GM12878 (cell line): ENCODE measurements around the gene MFAP4. TPM values are rescaled to one million over a fixed set of nuclear protein-coding genes. Genes with fewer than 3 reads are reported as not detected.

Source experiments
- ATAC-seq: fragments of 200-7000 bp; cut with Tn5 transposase; 3 replicates; pipeline ENCODE4 v1.9.1; 2020; ENCODE audit warnings: mild to moderate bottlenecking, moderate library complexity
- BruUV-seq: library from RNA; stranded (reverse); fragments of 400-500 nt; replicated peaks from 2 replicates; lab custom pipeline; 2021; lab: Mats Ljungman, UMichigan
- CTCF ChIA-PET: fragments of 300-600 bp; sonication (Branson Sonifier 250); formaldehyde crosslinking; extraction: SDS; loops from one replicate; lab custom pipeline; 2021; ENCODE audit warnings: inconsistent platforms; lab: Yijun Ruan, JAX
- POLR2A ChIA-PET: fragments of 350-600 bp; formaldehyde crosslinking; extraction: SDS; loops from one replicate; lab custom pipeline; 2021; ENCODE audit warnings: inconsistent platforms; lab: Charles Lee
- RAD21 ChIA-PET: fragments of 300-600 bp; sonication (Branson Sonifier 250); formaldehyde crosslinking; loops from one replicate; lab custom pipeline; 2023; ENCODE audit warnings: antibody characterized with exemption; ENCODE audit not compliant: unreplicated experiment; lab: Charles Lee
- SMC1A ChIA-PET: fragments of 300-600 bp; sonication (Branson Sonifier 250); formaldehyde crosslinking; loops from one replicate; lab custom pipeline; 2023; ENCODE audit not compliant: unreplicated experiment, uncharacterized antibody; lab: Charles Lee
- DNase-seq: peaks from one replicate; pipeline ENCODE4 v3.0.0-alpha.2; 2011; ENCODE audit warnings: low read depth, low spot score
- FAIRE-seq: peaks from 3 replicates; lab custom pipeline; 2011; peaks lifted over from hg19 to GRCh38; lab: Jason Lieb, UNC
- H2AFZ ChIP-seq: 2 replicates; pipeline ENCODE4 v1.6.0; 2011; ENCODE audit warnings: low read depth, low read length, control low read depth; ENCODE audit not compliant: control insufficient read depth
- H3K27ac ChIP-seq: 2 replicates; pipeline ENCODE4 v1.5.1; 2011; ENCODE audit warnings: control low read depth; ENCODE audit not compliant: control insufficient read depth, insufficient read depth
- H3K27me3 ChIP-seq, 2 experiments: replicated peaks in 1 of 2; 2 replicates each; pipeline versions ENCODE4 v1.6.0 to v1.6.1; 2011; ENCODE audit warnings: low read length in 1 of 2; ENCODE audit not compliant: control insufficient read depth in 2 of 2, insufficient read depth in 2 of 2
- H3K36me3 ChIP-seq, 2 experiments: 2 replicates each; pipeline ENCODE4 v1.5.1; 2011; ENCODE audit warnings: low read length in 1 of 2; ENCODE audit not compliant: control insufficient read depth in 2 of 2, insufficient read depth in 2 of 2
- H3K4me1 ChIP-seq: 2 replicates; pipeline ENCODE4 v1.6.1; 2011; ENCODE audit warnings: mild to moderate bottlenecking, low read length, moderate library complexity, mixed read lengths; ENCODE audit not compliant: control insufficient read depth, insufficient read depth
- H3K4me2 ChIP-seq: 2 replicates; pipeline ENCODE4 v1.6.0; 2011; ENCODE audit warnings: control low read depth; ENCODE audit not compliant: control insufficient read depth, insufficient read depth
- H3K4me3 ChIP-seq: fragments of 200-600 bp; sonication (generic); 2 replicates; pipeline ENCODE4 v1.5.1; 2016
- H3K79me2 ChIP-seq: 2 replicates; pipeline ENCODE4 v1.6.0; 2011; ENCODE audit warnings: low read length; ENCODE audit not compliant: control insufficient read depth, insufficient read depth
- H3K9ac ChIP-seq: 2 replicates; pipeline ENCODE4 v1.8.0; 2011; ENCODE audit warnings: low read length, control low read depth, mixed read lengths; ENCODE audit not compliant: control insufficient read depth, insufficient read depth
- H3K9me3 ChIP-seq: replicated peaks from 3 replicates; pipeline ENCODE4 v1.5.1; 2011; ENCODE audit warnings: mild to moderate bottlenecking, low read length; ENCODE audit not compliant: control insufficient read depth, insufficient read depth
- H4K20me1 ChIP-seq: 2 replicates; pipeline ENCODE4 v1.6.0; 2011; ENCODE audit not compliant: control insufficient read depth, insufficient read depth
- SP1 ChIP-seq: IDR thresholded peaks from one replicate; pipeline ENCODE4 v1.6.1; 2011; ENCODE audit warnings: low read depth, low read length
- WRNIP1 ChIP-seq: IDR thresholded peaks from 2 replicates; pipeline ENCODE4 v1.6.1; 2011; ENCODE audit warnings: low read depth, low read length, improper control_type of control experiment, borderline replicate concordance
- WGBS: methylation state at CpG from one replicate; pipeline ENCODE4 v1.1.6; 2016; ENCODE audit warnings: low lambda C conversion rate; ENCODE audit not compliant: insufficient replicate concordance, insufficient coverage; ENCODE audit errors: missing lambda C conversion rate; 5-methylcytosine and 5-hydroxymethylcytosine counted together
- in situ Hi-C: fragments of 300-500 bp; cut with MboI; formaldehyde crosslinking; loops from 9 replicates; pipeline ENCODE4 v1.14.3; 2018; ENCODE audit warnings: mixed read lengths
- intact Hi-C: fragments of 100-400 bp; cut with micrococcal nuclease; formaldehyde crosslinking; loops from one replicate; pipeline ENCODE4 v1.14.2; 2022; ENCODE audit not compliant: unreplicated experiment
- polyA plus RNA-seq, 11 experiments: library from polyadenylated mRNA; depleted of rRNA in 4 of 11; unstranded in 6 of 11; stranded (reverse) in 5 of 11; fragments of >200 nt; fragmentation: Nextera tagmentation in 4 of 11; fragmentation: Illumina TruSeq in 1 of 11; extraction: Ambion mirVana in 4 of 11; extraction: Trizol in 1 of 11; gene quantifications; 1 replicate in 1 of 11; 2 replicates in 10 of 11; pipeline versions ENCODE4 v1.2.1 to v1.2.3, GENCODE V29; 2011 to 2016; ENCODE audit warnings: inconsistent platforms in 2 of 11, missing spikeins in 2 of 11, low read depth in 1 of 11
- total RNA-seq, 4 experiments: library from RNA; depleted of rRNA in 3 of 4; stranded (reverse); fragments of >200 nt in 3 of 4; fragmentation: Illumina TruSeq in 1 of 4; extraction: Trizol in 1 of 4; gene quantifications; 2 replicates each; pipeline versions ENCODE4 v1.2.1 to v1.2.3, GENCODE V29; 2013 to 2021
- TF ChIP-seq, protein P1 (sequence below): fragments of 450-650 bp; IDR thresholded peaks from 2 replicates; pipeline ENCODE4 v1.6.1; 2014; ENCODE audit warnings: mild to moderate bottlenecking
- TF ChIP-seq, protein P2 (sequence below): fragments of 450-650 bp; IDR thresholded peaks from 2 replicates; pipeline ENCODE4 v1.6.1; 2017; ENCODE audit warnings: mild to moderate bottlenecking, moderate library complexity
- TF ChIP-seq, protein P3 (sequence below): fragments of 450-650 bp; IDR thresholded peaks from 2 replicates; pipeline ENCODE4 v1.6.1; 2017; ENCODE audit warnings: antibody characterized with exemption, mild to moderate bottlenecking, moderate library complexity
- TF ChIP-seq, protein P4 (sequence below): IDR thresholded peaks from 2 replicates; pipeline ENCODE4 v1.6.1; 2012; ENCODE audit warnings: low read length, inconsistent platforms

MFAP4 gene
- total and polyA plus RNA-seq, 10 of the 15 experiments (the other 5 are each of a cell fraction or from before 2014, with no cell fraction given): 0.08 to 0.28 (median 0.09) TPM; not detected in 7

DNA sequence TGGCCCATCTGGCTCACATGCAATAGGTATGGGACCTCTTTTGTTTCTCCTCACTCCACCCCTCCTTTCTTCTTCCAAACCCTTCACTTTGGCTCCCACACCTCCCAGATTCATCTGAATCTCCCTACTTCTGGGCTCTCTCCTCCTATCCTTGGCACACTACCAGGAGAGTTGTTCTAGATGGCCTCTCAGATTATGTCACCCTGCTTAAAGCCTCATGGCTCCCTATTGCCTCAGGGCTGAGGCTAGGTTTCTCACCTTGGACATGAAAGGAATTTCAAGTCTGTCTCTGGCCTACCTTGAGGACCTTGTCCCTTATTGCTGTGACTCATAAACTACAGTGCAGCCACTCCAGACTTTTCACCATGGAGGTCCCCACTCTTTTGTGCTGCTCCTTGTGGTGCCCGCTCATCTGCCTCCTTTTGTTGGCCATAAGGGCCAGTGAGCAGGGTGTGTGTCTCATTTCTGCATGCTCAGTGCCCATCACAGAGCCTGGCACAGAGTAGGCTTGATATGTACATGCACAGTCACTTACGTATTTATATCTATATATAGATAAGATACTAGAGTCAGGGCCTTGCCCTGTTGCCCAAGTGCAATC is 1.0 kb upstream of the MFAP4 start:
- Histone ChIP-seq H3K4me3 (no peak overlapping the region), H3K79me2 (no peaks in the 10 kb centered on the region), H3K9me3 (no peaks in the 10 kb centered on the region), H2AFZ (no peak overlapping the region), H3K27me3 (peaks cover 0 to 1% of the 10 kb centered on the region in 2 experiments; a peak in 1 of 4 replicates), H4K20me1 (no peaks in the 10 kb centered on the region), H3K4me1 (no peaks in the 10 kb centered on the region), H3K27ac (no peak overlapping the region), H3K4me2 (no peak overlapping the region), H3K9ac (no peak overlapping the region), H3K36me3 (no peaks in the 10 kb centered on the region; a peak in 1 of 4 replicates)
- no TSS peak for BruUV-seq
- ChIA-PET RAD21 (no interaction called here), SMC1A (interaction anchor here (0.7 kb wide), 1 partner anchor 32 kb away, joined by 3 read pairs; no protein-coding TSS in a partner anchor), POLR2A (interaction anchor here (0.7 kb wide), 1 partner anchor 335 kb away, joined by 3 read pairs; no protein-coding TSS in a partner anchor), CTCF (interaction anchor here (0.9 to 1.4 kb wide), 3 partner anchors 9 to 25 kb away, joined by 3 to 7 read pairs (median 3); partner anchors contain the start of genes B9D1 and MAPK7)
- 25% methylated on average over 2 of the region's 2 CpGs for WGBS
- DNase-seq (no peak), ATAC-seq (no peak), FAIRE-seq (no peak)
- intact Hi-C loops (no loop called here), in situ Hi-C loops (no loop called here)
- no peak for TF ChIP-seq SP1
- TF ChIP-seq WRNIP1: no peak
- TF ChIP-seq, protein P1, sequence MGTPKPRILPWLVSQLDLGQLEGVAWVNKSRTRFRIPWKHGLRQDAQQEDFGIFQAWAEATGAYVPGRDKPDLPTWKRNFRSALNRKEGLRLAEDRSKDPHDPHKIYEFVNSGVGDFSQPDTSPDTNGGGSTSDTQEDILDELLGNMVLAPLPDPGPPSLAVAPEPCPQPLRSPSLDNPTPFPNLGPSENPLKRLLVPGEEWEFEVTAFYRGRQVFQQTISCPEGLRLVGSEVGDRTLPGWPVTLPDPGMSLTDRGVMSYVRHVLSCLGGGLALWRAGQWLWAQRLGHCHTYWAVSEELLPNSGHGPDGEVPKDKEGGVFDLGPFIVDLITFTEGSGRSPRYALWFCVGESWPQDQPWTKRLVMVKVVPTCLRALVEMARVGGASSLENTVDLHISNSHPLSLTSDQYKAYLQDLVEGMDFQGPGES: no peak
- TF ChIP-seq, protein P2, sequence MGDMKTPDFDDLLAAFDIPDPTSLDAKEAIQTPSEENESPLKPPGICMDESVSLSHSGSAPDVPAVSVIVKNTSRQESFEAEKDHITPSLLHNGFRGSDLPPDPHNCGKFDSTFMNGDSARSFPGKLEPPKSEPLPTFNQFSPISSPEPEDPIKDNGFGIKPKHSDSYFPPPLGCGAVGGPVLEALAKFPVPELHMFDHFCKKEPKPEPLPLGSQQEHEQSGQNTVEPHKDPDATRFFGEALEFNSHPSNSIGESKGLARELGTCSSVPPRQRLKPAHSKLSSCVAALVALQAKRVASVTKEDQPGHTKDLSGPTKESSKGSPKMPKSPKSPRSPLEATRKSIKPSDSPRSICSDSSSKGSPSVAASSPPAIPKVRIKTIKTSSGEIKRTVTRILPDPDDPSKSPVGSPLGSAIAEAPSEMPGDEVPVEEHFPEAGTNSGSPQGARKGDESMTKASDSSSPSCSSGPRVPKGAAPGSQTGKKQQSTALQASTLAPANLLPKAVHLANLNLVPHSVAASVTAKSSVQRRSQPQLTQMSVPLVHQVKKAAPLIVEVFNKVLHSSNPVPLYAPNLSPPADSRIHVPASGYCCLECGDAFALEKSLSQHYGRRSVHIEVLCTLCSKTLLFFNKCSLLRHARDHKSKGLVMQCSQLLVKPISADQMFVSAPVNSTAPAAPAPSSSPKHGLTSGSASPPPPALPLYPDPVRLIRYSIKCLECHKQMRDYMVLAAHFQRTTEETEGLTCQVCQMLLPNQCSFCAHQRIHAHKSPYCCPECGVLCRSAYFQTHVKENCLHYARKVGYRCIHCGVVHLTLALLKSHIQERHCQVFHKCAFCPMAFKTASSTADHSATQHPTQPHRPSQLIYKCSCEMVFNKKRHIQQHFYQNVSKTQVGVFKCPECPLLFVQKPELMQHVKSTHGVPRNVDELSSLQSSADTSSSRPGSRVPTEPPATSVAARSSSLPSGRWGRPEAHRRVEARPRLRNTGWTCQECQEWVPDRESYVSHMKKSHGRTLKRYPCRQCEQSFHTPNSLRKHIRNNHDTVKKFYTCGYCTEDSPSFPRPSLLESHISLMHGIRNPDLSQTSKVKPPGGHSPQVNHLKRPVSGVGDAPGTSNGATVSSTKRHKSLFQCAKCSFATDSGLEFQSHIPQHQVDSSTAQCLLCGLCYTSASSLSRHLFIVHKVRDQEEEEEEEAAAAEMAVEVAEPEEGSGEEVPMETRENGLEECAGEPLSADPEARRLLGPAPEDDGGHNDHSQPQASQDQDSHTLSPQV: no peak
- TF ChIP-seq, protein P3, sequence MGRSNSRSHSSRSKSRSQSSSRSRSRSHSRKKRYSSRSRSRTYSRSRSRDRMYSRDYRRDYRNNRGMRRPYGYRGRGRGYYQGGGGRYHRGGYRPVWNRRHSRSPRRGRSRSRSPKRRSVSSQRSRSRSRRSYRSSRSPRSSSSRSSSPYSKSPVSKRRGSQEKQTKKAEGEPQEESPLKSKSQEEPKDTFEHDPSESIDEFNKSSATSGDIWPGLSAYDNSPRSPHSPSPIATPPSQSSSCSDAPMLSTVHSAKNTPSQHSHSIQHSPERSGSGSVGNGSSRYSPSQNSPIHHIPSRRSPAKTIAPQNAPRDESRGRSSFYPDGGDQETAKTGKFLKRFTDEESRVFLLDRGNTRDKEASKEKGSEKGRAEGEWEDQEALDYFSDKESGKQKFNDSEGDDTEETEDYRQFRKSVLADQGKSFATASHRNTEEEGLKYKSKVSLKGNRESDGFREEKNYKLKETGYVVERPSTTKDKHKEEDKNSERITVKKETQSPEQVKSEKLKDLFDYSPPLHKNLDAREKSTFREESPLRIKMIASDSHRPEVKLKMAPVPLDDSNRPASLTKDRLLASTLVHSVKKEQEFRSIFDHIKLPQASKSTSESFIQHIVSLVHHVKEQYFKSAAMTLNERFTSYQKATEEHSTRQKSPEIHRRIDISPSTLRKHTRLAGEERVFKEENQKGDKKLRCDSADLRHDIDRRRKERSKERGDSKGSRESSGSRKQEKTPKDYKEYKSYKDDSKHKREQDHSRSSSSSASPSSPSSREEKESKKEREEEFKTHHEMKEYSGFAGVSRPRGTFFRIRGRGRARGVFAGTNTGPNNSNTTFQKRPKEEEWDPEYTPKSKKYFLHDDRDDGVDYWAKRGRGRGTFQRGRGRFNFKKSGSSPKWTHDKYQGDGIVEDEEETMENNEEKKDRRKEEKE: no peak
- TF ChIP-seq, protein P4, sequence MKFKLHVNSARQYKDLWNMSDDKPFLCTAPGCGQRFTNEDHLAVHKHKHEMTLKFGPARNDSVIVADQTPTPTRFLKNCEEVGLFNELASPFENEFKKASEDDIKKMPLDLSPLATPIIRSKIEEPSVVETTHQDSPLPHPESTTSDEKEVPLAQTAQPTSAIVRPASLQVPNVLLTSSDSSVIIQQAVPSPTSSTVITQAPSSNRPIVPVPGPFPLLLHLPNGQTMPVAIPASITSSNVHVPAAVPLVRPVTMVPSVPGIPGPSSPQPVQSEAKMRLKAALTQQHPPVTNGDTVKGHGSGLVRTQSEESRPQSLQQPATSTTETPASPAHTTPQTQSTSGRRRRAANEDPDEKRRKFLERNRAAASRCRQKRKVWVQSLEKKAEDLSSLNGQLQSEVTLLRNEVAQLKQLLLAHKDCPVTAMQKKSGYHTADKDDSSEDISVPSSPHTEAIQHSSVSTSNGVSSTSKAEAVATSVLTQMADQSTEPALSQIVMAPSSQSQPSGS: no peak
